HG02943 (cell line): ENCODE data around the gene ANO5.

Source experiments
- ATAC-seq: cut with Tn5 transposase; IDR thresholded peaks from one replicate; pipeline ENCODE4 v1.9.1; 2021; ENCODE audit warnings: mild to moderate bottlenecking, low read depth, moderate library complexity; ENCODE audit not compliant: unreplicated experiment

ANO5 gene

GRCh38 chr11:22192642-22193347, at the start of gene ANO5:
ANO5 (plus strand) TSS chr11:22193085; CDS start chr11:22193493, 408 bp downstream.
- ATAC-seq: peak; percentile 52

- no peak for ATAC-seq
These were observed 41.2 kb upstream of the ANO5 start for GRCh38 chr11:22151649-22152197.

GRCh38 chr11:22157531-22157930, 35.4 kb upstream of the ANO5 start:
- no peak for ATAC-seq

- ATAC-seq: no peak
These were observed 31.4 kb upstream of the ANO5 start for GRCh38 chr11:22161489-22161888.

- ATAC-seq: no peak
These were observed 30.1 kb upstream of the ANO5 start for GRCh38 chr11:22162756-22163155.

DNA sequence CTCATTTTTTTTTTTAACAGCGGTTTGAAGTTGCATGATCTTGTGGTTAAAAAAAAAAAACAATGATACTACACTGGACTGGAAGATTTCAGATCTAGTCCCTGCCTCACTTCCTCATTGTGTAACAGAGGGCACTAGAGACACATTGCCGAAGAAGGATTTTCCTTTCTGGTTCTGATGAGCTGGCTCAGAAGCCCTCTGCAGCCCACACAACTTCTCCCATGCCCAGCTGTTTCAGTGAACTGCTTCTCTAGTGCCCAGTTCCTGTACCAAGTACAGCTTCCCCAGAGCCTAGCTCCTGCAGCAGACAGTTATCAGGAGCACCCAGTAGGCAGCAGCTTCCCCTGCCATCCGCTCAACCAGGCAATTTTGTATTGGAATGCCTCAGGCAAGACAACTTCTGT, 29.5 kb upstream of the ANO5 start:
- peak; percentile 93 for ATAC-seq

DNA sequence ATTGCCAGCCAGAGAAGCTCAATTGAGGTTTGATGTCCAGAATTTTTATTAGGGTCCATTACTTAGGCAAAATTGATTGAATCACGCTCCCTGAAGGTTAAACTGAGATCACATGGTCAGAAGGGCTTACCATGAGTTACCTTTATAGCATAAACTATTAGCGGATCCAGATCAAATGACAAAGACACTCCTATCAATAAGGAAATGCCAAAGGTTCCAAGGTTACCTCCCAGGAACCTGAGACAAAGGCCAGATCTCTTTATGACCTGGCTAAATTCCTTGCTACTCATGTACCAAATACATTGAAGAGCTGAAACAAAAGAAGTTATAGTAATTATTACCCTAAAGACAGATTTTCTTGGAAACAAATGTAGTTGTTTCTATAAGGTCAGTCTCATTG, 27.8 kb upstream of the ANO5 start:
- no peak for ATAC-seq

- ATAC-seq: no peak
These were observed 26.9 kb upstream of the ANO5 start for GRCh38 chr11:22165759-22166513.

- no peak for ATAC-seq
These were observed 23.1 kb upstream of the ANO5 start for GRCh38 chr11:22169833-22170232.

DNA sequence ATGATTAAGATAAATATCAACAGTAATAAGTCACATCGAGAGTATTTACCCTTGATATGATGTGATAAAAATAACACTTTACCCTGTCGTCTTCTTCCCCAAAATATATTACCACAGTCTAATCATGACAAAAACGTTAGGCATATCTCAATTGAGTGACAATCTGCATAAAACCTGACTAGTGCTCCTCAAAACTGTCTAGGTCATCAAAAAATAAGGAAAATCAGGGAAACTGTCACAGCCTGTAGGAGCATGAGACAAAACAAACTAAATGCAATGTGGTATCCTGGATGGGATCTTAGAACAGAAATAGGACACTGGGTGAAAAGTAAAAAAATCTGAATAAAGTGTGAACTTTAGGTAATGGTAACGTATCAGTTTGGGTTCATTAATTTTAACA, 19.4 kb upstream of the ANO5 start:
- no peak for ATAC-seq

DNA sequence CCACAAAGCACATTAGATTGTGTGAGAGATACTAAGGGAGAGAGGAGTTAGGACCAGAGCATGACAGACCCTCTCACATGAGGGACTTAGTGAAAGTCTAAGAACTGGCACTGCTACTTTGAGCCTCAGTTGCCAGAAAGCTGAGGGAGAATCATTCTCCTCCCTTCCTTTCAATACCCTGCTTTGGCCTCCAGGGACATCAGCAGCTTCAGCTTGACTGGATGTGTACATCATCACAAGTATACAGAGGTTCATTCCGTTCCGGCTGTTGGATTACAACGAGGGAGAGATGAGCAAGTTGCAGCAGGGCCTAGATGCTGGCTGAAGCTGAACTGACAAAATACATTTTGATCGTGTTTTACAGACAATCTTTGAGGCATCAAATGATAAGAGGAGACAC, 15.7 kb upstream of the ANO5 start:
- ATAC-seq: no peak

DNA sequence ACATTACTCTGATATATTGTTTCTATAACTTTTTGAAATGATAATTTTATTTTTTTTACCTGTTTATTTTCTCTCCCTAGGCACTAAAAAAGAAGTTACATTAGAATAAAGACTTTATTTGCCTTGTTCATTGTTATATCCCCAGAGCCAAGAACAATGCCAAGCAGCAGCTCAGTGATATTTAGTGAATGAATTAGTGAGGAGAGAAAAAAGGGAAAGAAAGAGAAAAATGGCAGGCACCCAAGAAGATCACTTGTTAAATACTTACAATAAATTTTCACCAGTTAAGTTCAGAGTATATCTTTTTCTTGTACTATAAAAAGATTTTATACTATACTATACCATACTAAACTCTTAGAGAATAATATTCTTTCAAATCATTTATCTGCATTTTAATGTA, 13.3 kb upstream of the ANO5 start:
- ATAC-seq: no peak

- ATAC-seq: no peak
These were observed 12.8 kb upstream of the ANO5 start for GRCh38 chr11:22180131-22180530.

DNA sequence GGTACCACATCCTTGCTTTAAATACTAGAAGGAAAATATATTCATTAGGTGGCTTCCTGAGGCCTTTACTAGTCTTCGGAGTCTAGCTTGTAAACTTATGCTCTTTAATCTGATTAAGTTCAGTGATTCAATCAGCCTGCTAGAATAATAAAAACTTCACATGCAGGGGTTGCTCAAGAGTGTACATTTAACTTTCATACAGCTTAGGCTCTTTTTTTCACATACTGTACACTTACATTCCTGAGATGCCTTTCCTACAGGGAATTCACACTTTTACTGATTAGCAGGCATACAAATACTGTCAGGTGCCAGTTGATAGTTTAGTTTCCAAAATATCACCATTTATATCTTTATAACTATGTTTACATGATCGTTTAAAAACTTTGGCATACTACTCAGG, 3.2 kb upstream of the ANO5 start:
- no peak for ATAC-seq

GRCh38 chr11:22190827-22191463, 1.9 kb upstream of the ANO5 start:
- peak; percentile 42 for ATAC-seq

- no peak for ATAC-seq
These were observed 620 bp upstream of the ANO5 start for GRCh38 chr11:22192289-22192641.

- ATAC-seq: peak; percentile 35
These were observed 615 bp downstream of the ANO5 start for GRCh38 chr11:22193348-22194051.

GRCh38 chr11:22194306-22194705, 1.4 kb downstream of the ANO5 start:
- ATAC-seq: no peak

DNA sequence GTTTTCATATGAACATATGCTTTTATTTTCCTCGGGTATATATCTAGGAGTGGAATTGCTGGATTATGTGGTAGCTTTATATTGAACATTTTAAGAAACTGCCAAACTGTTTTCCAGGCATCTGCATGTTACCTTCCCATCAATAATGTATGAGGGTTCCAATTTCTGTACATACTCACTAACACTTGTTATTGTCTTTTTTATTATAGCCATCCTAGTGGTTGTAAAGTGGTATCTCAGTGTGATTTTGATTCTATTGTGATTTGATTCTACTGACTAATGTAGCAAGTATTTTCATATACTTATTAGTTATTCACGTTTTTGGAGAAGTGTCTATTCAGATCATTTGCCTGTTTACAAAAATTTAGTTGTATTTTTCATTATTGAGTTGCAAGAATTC, 2.0 kb downstream of the ANO5 start:
- ATAC-seq: no peak

GRCh38 chr11:22197139-22198005, 4.5 kb downstream of the ANO5 start:
- no peak for ATAC-seq
